ENCODE data around the gene LMLN.
"Not testable (repeated sequence)": the region's sequence is repeated elsewhere in the genome, so short reads cannot be mapped to it uniquely, and the experiment has no call there.

Gene LMLN

GRCh38 chr3:197956626-197956988 is 3.4 kb upstream of the LMLN start:
- no peak for ATAC-seq
- TF ChIP-seq GLIS3 (CRISPR knock-in tag; IDR thresholded peaks at IDR 0.05) (peak; percentile 5; the same call in 1 of the 2 replicates), ZFP3 (CRISPR knock-in tag; IDR thresholded peaks at IDR 0.05) (no peak)

GRCh38 chr3:197957790-197958133 is 2.3 kb upstream of the LMLN start:
- ATAC-seq, result no peak
- no peak for TF ChIP-seq ZNF565 (CRISPR knock-in tag; conservative IDR thresholded peaks at IDR 0.05; ENCODE audit: low read depth)
- no peak for TF ChIP-seq CSRNP3 (CRISPR knock-in tag; IDR thresholded peaks at IDR 0.05)
- no peak for TF ChIP-seq ZFP3 (CRISPR knock-in tag; IDR thresholded peaks at IDR 0.05)
- TF ChIP-seq CREB5 (CRISPR knock-in tag; IDR thresholded peaks at IDR 0.05; ENCODE audit: low read depth), result no peak
- no peak for TF ChIP-seq ZNF70 (CRISPR knock-in tag; IDR thresholded peaks at IDR 0.05)
- TF ChIP-seq BACH2 (CRISPR knock-in tag; IDR thresholded peaks at IDR 0.05; ENCODE audit: borderline replicate concordance), result no peak
- TF ChIP-seq GLIS3 (CRISPR knock-in tag; IDR thresholded peaks at IDR 0.05), result no peak
- no peak for TF ChIP-seq TCF4 (CRISPR knock-in tag; IDR thresholded peaks at IDR 0.05; ENCODE audit: borderline replicate concordance)
- no peak for TF ChIP-seq TOX (CRISPR knock-in tag; IDR thresholded peaks at IDR 0.05; ENCODE audit: borderline replicate concordance)
- TF ChIP-seq ZFP30 (CRISPR knock-in tag; IDR thresholded peaks at IDR 0.05), result no peak
- no peak for TF ChIP-seq ESRRG (CRISPR knock-in tag; IDR thresholded peaks at IDR 0.05)
- no peak for TF ChIP-seq ARNTL (CRISPR knock-in tag; IDR thresholded peaks at IDR 0.05; ENCODE audit: borderline replicate concordance, low read depth)
- TF ChIP-seq RARB (CRISPR knock-in tag; IDR thresholded peaks at IDR 0.05), result no peak
- no peak for TF ChIP-seq PPARA (CRISPR knock-in tag; IDR thresholded peaks at IDR 0.05; ENCODE audit: borderline replicate concordance)
- TF ChIP-seq ISL1 (CRISPR knock-in tag; IDR thresholded peaks at IDR 0.05), result no peak

GRCh38 chr3:197958346-197958745 is 1.7 kb upstream of the LMLN start:
- ATAC-seq, result no peak
- no peak for TF ChIP-seq ZNF8 (CRISPR knock-in tag; IDR thresholded peaks at IDR 0.05)
- TF ChIP-seq ARNTL (CRISPR knock-in tag; IDR thresholded peaks at IDR 0.05; ENCODE audit: borderline replicate concordance, low read depth), result no peak
- TF ChIP-seq TCF4 (CRISPR knock-in tag; IDR thresholded peaks at IDR 0.05; ENCODE audit: borderline replicate concordance), result no peak
- TF ChIP-seq CSDC2 (CRISPR knock-in tag; IDR thresholded peaks at IDR 0.05), result no peak
- TF ChIP-seq ZFP3 (CRISPR knock-in tag; IDR thresholded peaks at IDR 0.05), result no peak
- no peak for TF ChIP-seq RARB (CRISPR knock-in tag; IDR thresholded peaks at IDR 0.05)
- no peak for TF ChIP-seq ZNF70 (CRISPR knock-in tag; IDR thresholded peaks at IDR 0.05)
- TF ChIP-seq PPARA (CRISPR knock-in tag; IDR thresholded peaks at IDR 0.05; ENCODE audit: borderline replicate concordance), result no peak
- TF ChIP-seq ESRRG (CRISPR knock-in tag; IDR thresholded peaks at IDR 0.05), result no peak
- TF ChIP-seq ZNF565 (CRISPR knock-in tag; conservative IDR thresholded peaks at IDR 0.05; ENCODE audit: low read depth), result no peak
- TF ChIP-seq ZFP30 (CRISPR knock-in tag; IDR thresholded peaks at IDR 0.05), result no peak
- no peak for TF ChIP-seq OSR1 (CRISPR knock-in tag; IDR thresholded peaks at IDR 0.05)
- TF ChIP-seq TOX (CRISPR knock-in tag; IDR thresholded peaks at IDR 0.05; ENCODE audit: borderline replicate concordance), result no peak

- ATAC-seq, result not testable (repeated sequence)
These were observed 1.2 kb upstream of the LMLN start for GRCh38 chr3:197958848-197959247.

- TF ChIP-seq ZC3H10 (CRISPR knock-in tag; IDR thresholded peaks at IDR 0.05) (no peak), ISL1 (CRISPR knock-in tag; IDR thresholded peaks at IDR 0.05) (no peak), TCF4 (CRISPR knock-in tag; IDR thresholded peaks at IDR 0.05; ENCODE audit: borderline replicate concordance) (no peak), ZNF70 (CRISPR knock-in tag; IDR thresholded peaks at IDR 0.05) (no peak), RARB (CRISPR knock-in tag; IDR thresholded peaks at IDR 0.05) (no peak), CSDC2 (CRISPR knock-in tag; IDR thresholded peaks at IDR 0.05) (no peak), PATZ1 (CRISPR knock-in tag; IDR thresholded peaks at IDR 0.05; ENCODE audit: borderline replicate concordance) (no peak), ZNF565 (CRISPR knock-in tag; conservative IDR thresholded peaks at IDR 0.05; ENCODE audit: low read depth) (no peak), TOX (CRISPR knock-in tag; IDR thresholded peaks at IDR 0.05; ENCODE audit: borderline replicate concordance) (no peak), ZFP30 (CRISPR knock-in tag; IDR thresholded peaks at IDR 0.05) (no peak), SNAI2 (CRISPR knock-in tag; IDR thresholded peaks at IDR 0.05) (no peak), TSHZ2 (CRISPR knock-in tag; IDR thresholded peaks at IDR 0.05) (no peak), POU6F1 (CRISPR knock-in tag; IDR thresholded peaks at IDR 0.05; ENCODE audit: borderline replicate concordance, low read depth) (no peak), OSR1 (CRISPR knock-in tag; IDR thresholded peaks at IDR 0.05) (no peak), PPARA (CRISPR knock-in tag; IDR thresholded peaks at IDR 0.05; ENCODE audit: borderline replicate concordance) (no peak), ZFP3 (CRISPR knock-in tag; IDR thresholded peaks at IDR 0.05) (no peak), ESRRG (CRISPR knock-in tag; IDR thresholded peaks at IDR 0.05) (no peak)
- ATAC-seq, result peak; percentile 1; the same call in 2 of the 3 replicates
These were observed 522 bp upstream of the LMLN start for GRCh38 chr3:197959500-197959890.
